Measurements from ENCODE around the gene ITPKC. TPM values are rescaled to one million over a fixed set of nuclear protein-coding genes. Genes with fewer than 3 reads are reported as not detected.
"Not testable (repeated sequence)": the region's sequence is repeated elsewhere in the genome, so short reads cannot be mapped to it uniquely, and the experiment has no call there.

Gene ITPKC
- total and polyA plus RNA-seq, 3 experiments from 2014 or later = 5.5 to 8.9 (median 5.7) TPM

DNA sequence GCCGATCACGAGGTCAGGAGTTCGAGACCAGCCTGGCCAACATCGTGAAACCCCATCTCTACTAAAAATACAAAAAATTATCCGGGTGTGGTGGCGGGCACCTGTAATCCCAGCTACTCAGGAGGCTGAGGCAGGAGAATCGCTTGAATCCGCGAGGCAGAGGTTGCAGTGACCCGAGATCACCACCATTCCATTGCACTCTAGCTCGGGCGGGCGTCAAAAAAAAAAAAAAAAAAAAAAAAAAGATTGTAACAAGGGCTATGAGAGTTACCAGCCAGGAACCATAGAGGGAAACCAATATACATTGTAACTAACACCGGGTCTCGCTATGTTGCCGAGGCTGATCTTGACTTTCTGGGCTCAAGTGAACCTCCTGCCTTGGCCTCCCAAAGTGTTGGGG lies 15.4 kb downstream of the ITPKC start:
- H3K4me1 Mint-ChIP-seq; DNase-seq; H3K4me1 ChIP-seq (ENCODE audit: insufficient read depth, low read length); H3K4me3 ChIP-seq (ENCODE audit: low read length); H3K4me3 Mint-ChIP-seq; CTCF ChIA-PET; H3K9me3 Mint-ChIP-seq; H3K27ac ChIP-seq (ENCODE audit: low read depth, low read length); H3K9me3 ChIP-seq (ENCODE audit: low read length); H3K27me3 Mint-ChIP-seq; H3K27ac Mint-ChIP-seq; H3K27me3 ChIP-seq (ENCODE audit: insufficient read depth, low read length, poor library complexity, severe bottlenecking): not testable (repeated sequence)
- peaks cover 14% of the 10 kb centered on the region for H3K36me3 ChIP-seq (ENCODE audit: insufficient read depth, low read length)
- H3K36me3 Mint-ChIP-seq = peaks cover 10 to 80% (median 21%) of the 10 kb centered on the region in 3 donors
- POLR2A ChIA-PET = interaction anchor here (0.6 kb wide), 1 partner anchor 47 kb away, joined by 3 read pairs; no protein-coding TSS in a partner anchor

- H3K36me3 ChIP-seq (ENCODE audit: insufficient read depth, low read length) = peaks cover 17% of the 10 kb centered on the region
- POLR2A ChIA-PET = interaction anchor here (0.9 kb wide), 1 partner anchor 20 kb away, joined by 4 read pairs; no protein-coding TSS in a partner anchor
Observed at GRCh38 chr19:40733149-40733548, 16.2 kb downstream of the ITPKC start.

DNA sequence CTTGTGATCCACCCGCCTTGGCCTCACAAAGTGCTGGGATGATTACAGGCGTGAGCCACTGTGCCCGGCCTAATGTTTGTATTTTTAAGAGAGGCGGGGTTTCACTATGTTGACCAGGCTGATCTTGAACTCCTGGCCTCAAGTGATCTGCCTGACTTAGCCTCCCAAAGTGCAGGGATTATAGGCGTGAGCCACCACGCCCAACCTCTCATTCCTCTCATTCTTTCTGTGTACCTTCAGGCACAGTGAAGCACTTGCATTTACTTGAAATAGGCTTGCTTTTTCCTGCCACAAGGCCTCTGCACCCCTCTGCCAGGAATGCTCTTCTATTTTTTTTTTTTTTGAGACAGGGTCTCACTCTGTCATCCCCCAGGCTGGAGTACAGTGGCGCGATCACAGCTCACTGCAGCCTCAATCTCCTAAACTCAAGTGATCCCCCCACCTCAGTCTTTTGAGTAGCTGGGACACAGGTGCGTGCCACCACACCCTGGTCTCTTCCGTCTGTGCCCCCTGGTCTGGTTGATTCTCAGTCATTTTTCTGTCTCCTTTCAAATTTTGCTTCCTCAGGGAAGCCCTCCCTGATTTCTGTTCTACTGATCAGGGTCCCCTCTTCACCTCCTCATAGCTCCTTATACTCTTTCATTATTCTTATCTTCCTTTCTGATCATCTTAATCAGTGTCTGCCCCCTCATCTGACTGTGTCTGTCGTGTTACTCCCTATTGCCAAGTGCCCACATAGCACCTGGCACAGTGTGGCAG lies 18.3 kb downstream of the ITPKC start:
- Histone ChIP-seq H3K4me1 (ENCODE audit: insufficient read depth, low read length) (no peaks in the 10 kb centered on the region), H3K27me3 (ENCODE audit: insufficient read depth, low read length, poor library complexity, severe bottlenecking) (no peaks in the 10 kb centered on the region), H3K4me3 (ENCODE audit: low read length) (no peak overlapping the region), H3K36me3 (ENCODE audit: insufficient read depth, low read length) (peaks cover 22% of the 10 kb centered on the region), H3K27ac (ENCODE audit: low read depth, low read length) (no peak overlapping the region), H3K9me3 (ENCODE audit: low read length) (no peaks in the 10 kb centered on the region)
- Mint-ChIP-seq H3K9me3 (peaks cover 0 to 2% (median 0%) of the 10 kb centered on the region in 5 donors), H3K36me3 (peaks cover 10 to 80% (median 24%) of the 10 kb centered on the region in 3 donors), H3K27ac (peak overlapping the region in 2 of 8 donors; percentile 18 to 74), H3K27me3 (no peaks in the 10 kb centered on the region), H3K4me1 (no peaks in the 10 kb centered on the region), H3K4me3 (no peak overlapping the region)
- CTCF ChIA-PET = interaction anchor here (1.3 kb wide), 1 partner anchor 9 kb away, joined by 4 read pairs; no protein-coding TSS in a partner anchor
- DNase-seq = no peak
- POLR2A ChIA-PET = interaction anchor here (0.6 to 0.7 kb wide), 2 partner anchors 13 to 69 kb away, joined by 3 read pairs; no protein-coding TSS in a partner anchor

More at GRCh38 chr19:40733149-40733548, 16.2 kb downstream of the ITPKC start:
- Histone ChIP-seq H3K9me3 (ENCODE audit: low read length) (no peaks in the 10 kb centered on the region), H3K27me3 (ENCODE audit: insufficient read depth, low read length, poor library complexity, severe bottlenecking) (no peaks in the 10 kb centered on the region), H3K4me1 (ENCODE audit: insufficient read depth, low read length) (no peaks in the 10 kb centered on the region), H3K27ac (ENCODE audit: low read depth, low read length) (no peak overlapping the region), H3K4me3 (ENCODE audit: low read length) (no peak overlapping the region)
- H3K36me3 Mint-ChIP-seq = peaks cover 10 to 78% (median 23%) of the 10 kb centered on the region in 3 donors
- H3K4me3 Mint-ChIP-seq = no peak overlapping the region
- no peak for DNase-seq
- no peaks in the 10 kb centered on the region for H3K27me3 Mint-ChIP-seq
- no peaks in the 10 kb centered on the region for H3K9me3 Mint-ChIP-seq
- no peak overlapping the region for H3K27ac Mint-ChIP-seq
- no peaks in the 10 kb centered on the region for H3K4me1 Mint-ChIP-seq
- CTCF ChIA-PET = interaction anchor here (1.7 kb wide), 1 partner anchor 74 kb away, joined by 3 read pairs; no protein-coding TSS in a partner anchor

- H3K4me3 Mint-ChIP-seq = no peak overlapping the region
- CTCF ChIA-PET = no interaction called here
- H3K9me3 Mint-ChIP-seq = peaks cover 0 to 2% (median 0%) of the 10 kb centered on the region in 5 donors
- H3K4me1 Mint-ChIP-seq = no peaks in the 10 kb centered on the region
- Histone ChIP-seq H3K27me3 (ENCODE audit: insufficient read depth, low read length, poor library complexity, severe bottlenecking) (no peaks in the 10 kb centered on the region), H3K4me1 (ENCODE audit: insufficient read depth, low read length) (no peaks in the 10 kb centered on the region), H3K4me3 (ENCODE audit: low read length) (no peak overlapping the region), H3K9me3 (ENCODE audit: low read length) (no peaks in the 10 kb centered on the region), H3K27ac (ENCODE audit: low read depth, low read length) (no peak overlapping the region), H3K36me3 (ENCODE audit: insufficient read depth, low read length) (peaks cover 22% of the 10 kb centered on the region)
- H3K27ac Mint-ChIP-seq = no peak overlapping the region
- H3K36me3 Mint-ChIP-seq = peaks cover 6 to 73% (median 17%) of the 10 kb centered on the region in 3 donors
- POLR2A ChIA-PET = interaction anchor here (0.7 kb wide), 1 partner anchor 446 kb away, joined by 3 read pairs; no protein-coding TSS in a partner anchor
- no peaks in the 10 kb centered on the region for H3K27me3 Mint-ChIP-seq
- no peak for DNase-seq
Observed at GRCh38 chr19:40736661-40737060, 19.7 kb downstream of the ITPKC start.

- H3K4me1 Mint-ChIP-seq = no peaks in the 10 kb centered on the region
- Histone ChIP-seq H3K27ac (ENCODE audit: low read depth, low read length) (no peak overlapping the region), H3K4me1 (ENCODE audit: insufficient read depth, low read length) (no peaks in the 10 kb centered on the region), H3K27me3 (ENCODE audit: insufficient read depth, low read length, poor library complexity, severe bottlenecking) (no peaks in the 10 kb centered on the region), H3K4me3 (ENCODE audit: low read length) (no peak overlapping the region), H3K36me3 (ENCODE audit: insufficient read depth, low read length) (peaks cover 22% of the 10 kb centered on the region), H3K9me3 (ENCODE audit: low read length) (no peaks in the 10 kb centered on the region)
- no peaks in the 10 kb centered on the region for H3K27me3 Mint-ChIP-seq
- peaks cover 0 to 2% (median 0%) of the 10 kb centered on the region in 5 donors for H3K9me3 Mint-ChIP-seq
- no peak overlapping the region for H3K27ac Mint-ChIP-seq
- POLR2A ChIA-PET = no interaction called here
- no peak overlapping the region for H3K4me3 Mint-ChIP-seq
- no peak for DNase-seq
- H3K36me3 Mint-ChIP-seq = peaks cover 6 to 70% (median 15%) of the 10 kb centered on the region in 3 donors
- CTCF ChIA-PET = no interaction called here
Observed at GRCh38 chr19:40737102-40737644, 20.3 kb downstream of the ITPKC start.

GRCh38 chr19:40739030-40739839 lies 22.3 kb downstream of the ITPKC start:
- Mint-ChIP-seq H3K4me1 (no peaks in the 10 kb centered on the region), H3K27ac (peak overlapping the region in 1 of 8 donors; percentile 58), H3K27me3 (no peaks in the 10 kb centered on the region), H3K36me3 (peaks cover 6 to 52% (median 10%) of the 10 kb centered on the region in 3 donors), H3K4me3 (no peak overlapping the region), H3K9me3 (peaks cover 0 to 2% (median 0%) of the 10 kb centered on the region in 5 donors)
- Histone ChIP-seq H3K9me3 (ENCODE audit: low read length) (no peaks in the 10 kb centered on the region), H3K36me3 (ENCODE audit: insufficient read depth, low read length) (peaks cover 12% of the 10 kb centered on the region), H3K4me3 (ENCODE audit: low read length) (no peak overlapping the region), H3K4me1 (ENCODE audit: insufficient read depth, low read length) (no peaks in the 10 kb centered on the region), H3K27me3 (ENCODE audit: insufficient read depth, low read length, poor library complexity, severe bottlenecking) (no peaks in the 10 kb centered on the region), H3K27ac (ENCODE audit: low read depth, low read length) (no peak overlapping the region)
- no peak for DNase-seq
- POLR2A ChIA-PET = no interaction called here
- CTCF ChIA-PET = no interaction called here

GRCh38 chr19:40739871-40740703 lies 23.2 kb downstream of the ITPKC start:
- no peaks in the 10 kb centered on the region for H3K27me3 ChIP-seq (ENCODE audit: insufficient read depth, low read length, poor library complexity, severe bottlenecking)
- H3K9me3 ChIP-seq (ENCODE audit: low read length) = no peaks in the 10 kb centered on the region
- Mint-ChIP-seq H3K9me3 (peaks cover 0 to 2% (median 0%) of the 10 kb centered on the region in 5 donors), H3K36me3 (peaks cover 6 to 46% (median 10%) of the 10 kb centered on the region in 3 donors), H3K27me3 (no peaks in the 10 kb centered on the region), H3K4me3 (no peak overlapping the region), H3K27ac (peak overlapping the region in 2 of 8 donors; percentile 58 to 60), H3K4me1 (no peaks in the 10 kb centered on the region)
- H3K27ac ChIP-seq (ENCODE audit: low read depth, low read length) = no peak overlapping the region
- no peaks in the 10 kb centered on the region for H3K4me1 ChIP-seq (ENCODE audit: insufficient read depth, low read length)
- ChIA-PET POLR2A (no interaction called here), CTCF (no interaction called here)
- DNase-seq = no peak
- no peak overlapping the region for H3K4me3 ChIP-seq (ENCODE audit: low read length)
- H3K36me3 ChIP-seq (ENCODE audit: insufficient read depth, low read length) = peaks cover 11% of the 10 kb centered on the region
